IMR-90 (cell line): ENCODE measurements around the gene PSMD14. TPM values are rescaled to one million over a fixed set of nuclear protein-coding genes. Genes with fewer than 3 reads are reported as not detected.

Source experiments
- ATAC-seq: fragments of 200-7000 bp; cut with Tn5 transposase; 2 replicates; pipeline ENCODE4 v1.9.1; 2020; ENCODE audit warnings: low read depth, mild to moderate bottlenecking, moderate library complexity
- BruUV-seq: library from RNA; stranded (reverse); fragments of 400-500 nt; replicated peaks from 2 replicates; lab custom pipeline; 2021; lab: Mats Ljungman, UMichigan
- CTCF ChIA-PET: fragments of 300-600 bp; formaldehyde crosslinking; extraction: SDS; loops from one replicate; lab custom pipeline; 2021; ENCODE audit warnings: antibody characterized with exemption; lab: Yijun Ruan, JAX
- POLR2A ChIA-PET: fragments of 300-600 bp; sonication (Branson Sonifier 250); formaldehyde crosslinking; loops from one replicate; lab custom pipeline; 2022; ENCODE audit warnings: antibody characterized with exemption; ENCODE audit not compliant: unreplicated experiment; lab: Charles Lee
- DNase-seq: peaks from one replicate; pipeline ENCODE4 v3.0.0; 2013
- H2AFZ ChIP-seq: replicated peaks from 2 replicates; pipeline ENCODE3; 2013; ENCODE audit warnings: low read length, mild to moderate bottlenecking; ENCODE audit not compliant: poor library complexity
- H2AK5ac ChIP-seq: 2 replicates; pipeline ENCODE4 v1.6.1; 2013; ENCODE audit warnings: low read depth, low read length, inconsistent platforms
- H2AK9ac ChIP-seq: replicated peaks from 2 replicates; pipeline ENCODE3; 2013; ENCODE audit warnings: mild to moderate bottlenecking, low read depth, low read length, moderate library complexity; ENCODE audit not compliant: poor library complexity
- H2BK120ac ChIP-seq: 2 replicates; pipeline ENCODE4 v1.6.1; 2013; ENCODE audit warnings: low read depth, low read length, inconsistent platforms
- H2BK15ac ChIP-seq: 3 replicates; pipeline ENCODE4 v1.6.1; 2013; ENCODE audit warnings: low read depth, low read length, inconsistent platforms
- H2BK20ac ChIP-seq: 2 replicates; pipeline ENCODE4 v1.6.1; 2013; ENCODE audit warnings: low read depth, mild to moderate bottlenecking, inconsistent platforms, low read length, moderate library complexity
- H2BK5ac ChIP-seq: 2 replicates; pipeline ENCODE4 v1.6.1; 2013; ENCODE audit warnings: mild to moderate bottlenecking, low read depth, low read length, inconsistent platforms; ENCODE audit not compliant: poor library complexity, severe bottlenecking
- H3K14ac ChIP-seq: replicated peaks from 2 replicates; pipeline ENCODE4 v1.6.1; 2013; ENCODE audit warnings: low read depth, low read length, inconsistent platforms
- H3K18ac ChIP-seq: 2 replicates; pipeline ENCODE4 v1.6.1; 2013; ENCODE audit warnings: low read depth, low read length, control low read depth
- H3K23ac ChIP-seq: 2 replicates; pipeline ENCODE4 v1.6.1; 2013; ENCODE audit warnings: low read depth, low read length, inconsistent platforms
- H3K27ac ChIP-seq: 2 replicates; pipeline ENCODE4 v1.5.1; 2013; ENCODE audit warnings: mild to moderate bottlenecking, control low read depth, low read length; ENCODE audit not compliant: insufficient read depth
- H3K27me3 ChIP-seq: 2 replicates; pipeline ENCODE4 v1.6.1; 2013; ENCODE audit warnings: low read length; ENCODE audit not compliant: control insufficient read depth, insufficient read depth
- H3K36me3 ChIP-seq: 2 replicates; pipeline ENCODE4 v1.6.1; 2013; ENCODE audit warnings: low read length, mixed read lengths; ENCODE audit not compliant: control insufficient read depth, insufficient read depth
- H3K4ac ChIP-seq: 2 replicates; pipeline ENCODE4 v1.6.1; 2013; ENCODE audit warnings: low read depth, low read length, inconsistent platforms
- H3K4me1 ChIP-seq: 2 replicates; pipeline ENCODE4 v1.6.1; 2013; ENCODE audit warnings: low read length, mixed read lengths; ENCODE audit not compliant: control insufficient read depth, insufficient read depth
- H3K4me2 ChIP-seq: 2 replicates; pipeline ENCODE4 v1.6.1; 2013; ENCODE audit warnings: low read depth, mild to moderate bottlenecking, control low read depth, low read length, moderate library complexity
- H3K4me3 ChIP-seq: 2 replicates; pipeline ENCODE4 v1.5.1; 2013; ENCODE audit warnings: low read depth, mild to moderate bottlenecking, control low read depth, low read length, moderate library complexity; ENCODE audit not compliant: insufficient read depth
- H3K56ac ChIP-seq: 2 replicates; pipeline ENCODE4 v1.6.1; 2013; ENCODE audit warnings: low read length, inconsistent platforms; ENCODE audit not compliant: insufficient read depth; ENCODE audit errors: extremely low read depth
- H3K79me1 ChIP-seq, 2 experiments: 2 replicates each; pipeline ENCODE4 v1.6.1; 2013; ENCODE audit warnings: low read length in 2 of 2, inconsistent platforms in 1 of 2, low read depth in 1 of 2
- H3K9ac ChIP-seq: 2 replicates; pipeline ENCODE4 v1.6.1; 2013; ENCODE audit warnings: low read depth, low read length, control low read depth
- H3K9me1 ChIP-seq: 2 replicates; pipeline ENCODE4 v1.6.1; 2013; ENCODE audit warnings: low read length, inconsistent platforms; ENCODE audit not compliant: insufficient read depth
- H3K9me3 ChIP-seq: 2 replicates; pipeline ENCODE4 v1.6.1; 2013; ENCODE audit warnings: low read length; ENCODE audit not compliant: control insufficient read depth, insufficient read depth
- H4K20me1 ChIP-seq: 2 replicates; pipeline ENCODE4 v1.6.1; 2013; ENCODE audit warnings: low read length, inconsistent platforms; ENCODE audit not compliant: insufficient read depth
- H4K5ac ChIP-seq: 2 replicates; pipeline ENCODE4 v1.6.1; 2013; ENCODE audit warnings: mild to moderate bottlenecking, low read depth, low read length, control low read depth
- H4K8ac ChIP-seq, 2 experiments: 2 replicates each; pipeline ENCODE4 v1.6.1; 2013; ENCODE audit warnings: low read depth in 2 of 2, low read length in 2 of 2, control low read depth in 1 of 2, inconsistent platforms in 1 of 2
- H4K91ac ChIP-seq: 2 replicates; pipeline ENCODE4 v1.6.1; 2013; ENCODE audit warnings: low read depth, low read length, inconsistent platforms; ENCODE audit not compliant: insufficient read depth
- BHLHE40 ChIP-seq: fragments of 150-350 bp; IDR thresholded peaks from 2 replicates; pipeline ENCODE4 v1.6.1; 2016; ENCODE audit warnings: mild to moderate bottlenecking, low read depth, low read length
- CEBPB ChIP-seq: IDR thresholded peaks from 2 replicates; pipeline ENCODE4 v1.6.1; 2012; ENCODE audit warnings: low read depth, low read length, improper control_type of control experiment
- CHD1 ChIP-seq: IDR thresholded peaks from 2 replicates; pipeline ENCODE4 v1.6.1; 2012; ENCODE audit warnings: low read depth, low read length, improper control_type of control experiment
- FOS ChIP-seq: fragments of 150-350 bp; IDR thresholded peaks from 2 replicates; pipeline ENCODE4 v1.6.1; 2016; ENCODE audit warnings: low read depth, low read length
- MAFK ChIP-seq: IDR thresholded peaks from 2 replicates; pipeline ENCODE4 v1.6.1; 2012; ENCODE audit warnings: low read depth, low read length, improper control_type of control experiment
- MAZ ChIP-seq: IDR thresholded peaks from 2 replicates; pipeline ENCODE4 v1.6.1; 2012; ENCODE audit warnings: low read depth, mild to moderate bottlenecking, low read length, improper control_type of control experiment, moderate library complexity, borderline replicate concordance
- MXI1 ChIP-seq: IDR thresholded peaks from 2 replicates; pipeline ENCODE4 v1.6.1; 2012; ENCODE audit warnings: low read depth, mild to moderate bottlenecking, low read length, moderate library complexity, borderline replicate concordance
- NFE2L2 ChIP-seq: fragments of 150-350 bp; IDR thresholded peaks from 2 replicates; pipeline ENCODE4 v1.6.1; 2016; ENCODE audit warnings: low read depth, mild to moderate bottlenecking, low read length
- POLR2A ChIP-seq: IDR thresholded peaks from 2 replicates; pipeline ENCODE4 v1.6.1; 2012; ENCODE audit warnings: mild to moderate bottlenecking, low read depth, low read length
- RAD21 ChIP-seq: IDR thresholded peaks from 2 replicates; pipeline ENCODE4 v1.6.1; 2012; ENCODE audit warnings: low read length, improper control_type of control experiment
- RCOR1 ChIP-seq: IDR thresholded peaks from 2 replicates; pipeline ENCODE4 v1.6.1; 2012; ENCODE audit warnings: mild to moderate bottlenecking, low read length, improper control_type of control experiment; ENCODE audit not compliant: insufficient replicate concordance
- RFX5 ChIP-seq: IDR thresholded peaks from 2 replicates; pipeline ENCODE4 v1.8.0; 2012; ENCODE audit warnings: low read depth, mild to moderate bottlenecking, low read length, moderate library complexity
- SMC3 ChIP-seq: fragments of 150-350 bp; IDR thresholded peaks from 2 replicates; pipeline ENCODE4 v1.6.1; 2016; ENCODE audit warnings: low read depth, mild to moderate bottlenecking, antibody characterized with exemption, low read length, moderate library complexity
- dilution Hi-C: fragments of 300-500 bp; cut with HindIII; formaldehyde crosslinking; loops from one replicate; pipeline ENCODE4 v1.14.3; 2018; ENCODE audit warnings: low sequenced_read_pairs; ENCODE audit not compliant: unreplicated experiment
- in situ Hi-C: fragments of 300-500 bp; cut with MboI; formaldehyde crosslinking; loops from 3 replicates; pipeline ENCODE4 v1.14.3; 2019; ENCODE audit warnings: low sequenced_read_pairs, inconsistent platforms, mixed read lengths
- intact Hi-C: fragments of 100-400 bp; cut with micrococcal nuclease; formaldehyde crosslinking; loops from 2 replicates; pipeline ENCODE4 v1.10.0; 2022
- polyA plus RNA-seq, 3 experiments: library from polyadenylated mRNA; depleted of rRNA; stranded (reverse); fragments of >200 nt; gene quantifications; 2 replicates each; pipeline ENCODE4 v1.2.3, GENCODE V29; 2012; ENCODE audit warnings: low replicate concordance in 1 of 3
- total RNA-seq: library from RNA; depleted of rRNA; stranded (reverse); fragments of >200 nt; gene quantifications from 2 replicates; pipeline ENCODE4 v1.2.3, GENCODE V29; 2012
- TF ChIP-seq, protein P1 (sequence below): fragments of 150-350 bp; IDR thresholded peaks from 2 replicates; pipeline ENCODE4 v1.6.1; 2017; ENCODE audit warnings: mild to moderate bottlenecking, antibody characterized with exemption, low read length, low read depth
- TF ChIP-seq, protein P2 (sequence below): fragments of 150-350 bp; IDR thresholded peaks from 2 replicates; pipeline ENCODE4 v1.6.1; 2016; ENCODE audit warnings: low read depth, mild to moderate bottlenecking, low read length, moderate library complexity, borderline replicate concordance
- TF ChIP-seq, protein P3 (sequence below): conservative IDR thresholded peaks from 2 replicates; pipeline ENCODE4 v1.5.1; 2012; ENCODE audit warnings: mild to moderate bottlenecking, low read depth, low read length, improper control_type of control experiment

Gene PSMD14
- total and polyA plus RNA-seq, 2 of the 4 experiments (the other 2 are of a cell fraction), result 59.3 to 110 TPM

DNA sequence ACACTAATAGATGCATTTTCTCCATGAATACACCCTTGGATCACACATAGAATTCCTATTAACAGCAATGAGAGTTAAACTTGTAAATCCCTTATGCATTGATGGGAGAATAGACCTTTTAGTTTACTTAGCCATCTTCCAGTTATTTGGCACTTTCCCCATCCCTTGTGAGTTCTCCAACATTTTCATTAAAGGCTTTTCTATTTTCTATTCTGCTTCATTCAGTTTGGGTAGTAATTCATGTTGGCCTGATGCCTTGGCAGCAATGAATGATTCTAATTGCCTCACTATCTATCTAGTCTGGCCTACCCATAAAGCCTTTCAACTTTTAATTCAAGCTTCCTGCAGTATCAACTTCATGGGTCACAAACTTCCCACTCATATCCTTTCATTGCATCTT, 140.2 kb downstream of the PSMD14 start:
- Histone ChIP-seq H3K4me1 (no peaks in the 10 kb centered on the region), H3K18ac (no peak overlapping the region), H2BK120ac (no peak overlapping the region), H3K9me1 (no peaks in the 10 kb centered on the region), H2AK5ac (no peak overlapping the region), H2AK9ac (no peak overlapping the region), H2BK15ac (no peak overlapping the region), H3K79me1 (no peaks in the 10 kb centered on the region), H2BK5ac (no peak overlapping the region), H3K4me2 (no peak overlapping the region), H3K23ac (no peak overlapping the region), H3K56ac (no peak overlapping the region), H2BK20ac (no peak overlapping the region), H4K91ac (no peak overlapping the region), H3K27ac (no peak overlapping the region), H3K4me3 (no peak overlapping the region), H4K5ac (no peak overlapping the region), H3K36me3 (no peaks in the 10 kb centered on the region), H3K9me3 (no peaks in the 10 kb centered on the region), H4K8ac (no peak overlapping the region), H3K4ac (no peak overlapping the region), H3K27me3 (no peaks in the 10 kb centered on the region), H3K14ac (no peak overlapping the region), H4K20me1 (no peaks in the 10 kb centered on the region), H2AFZ (no peak overlapping the region), H3K9ac (no peak overlapping the region)
- TF ChIP-seq CHD1 (no peak), CEBPB (no peak), RAD21 (no peak), MAZ (no peak), MAFK (no peak), BHLHE40 (no peak), POLR2A (no peak), RFX5 (no peak), FOS (no peak), RCOR1 (no peak), SMC3 (no peak), NFE2L2 (no peak), MXI1 (no peak)
- TF ChIP-seq, protein P1, sequence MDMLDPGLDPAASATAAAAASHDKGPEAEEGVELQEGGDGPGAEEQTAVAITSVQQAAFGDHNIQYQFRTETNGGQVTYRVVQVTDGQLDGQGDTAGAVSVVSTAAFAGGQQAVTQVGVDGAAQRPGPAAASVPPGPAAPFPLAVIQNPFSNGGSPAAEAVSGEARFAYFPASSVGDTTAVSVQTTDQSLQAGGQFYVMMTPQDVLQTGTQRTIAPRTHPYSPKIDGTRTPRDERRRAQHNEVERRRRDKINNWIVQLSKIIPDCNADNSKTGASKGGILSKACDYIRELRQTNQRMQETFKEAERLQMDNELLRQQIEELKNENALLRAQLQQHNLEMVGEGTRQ, result no peak
- TF ChIP-seq, protein P2, sequence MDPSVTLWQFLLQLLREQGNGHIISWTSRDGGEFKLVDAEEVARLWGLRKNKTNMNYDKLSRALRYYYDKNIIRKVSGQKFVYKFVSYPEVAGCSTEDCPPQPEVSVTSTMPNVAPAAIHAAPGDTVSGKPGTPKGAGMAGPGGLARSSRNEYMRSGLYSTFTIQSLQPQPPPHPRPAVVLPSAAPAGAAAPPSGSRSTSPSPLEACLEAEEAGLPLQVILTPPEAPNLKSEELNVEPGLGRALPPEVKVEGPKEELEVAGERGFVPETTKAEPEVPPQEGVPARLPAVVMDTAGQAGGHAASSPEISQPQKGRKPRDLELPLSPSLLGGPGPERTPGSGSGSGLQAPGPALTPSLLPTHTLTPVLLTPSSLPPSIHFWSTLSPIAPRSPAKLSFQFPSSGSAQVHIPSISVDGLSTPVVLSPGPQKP, result no peak
- TF ChIP-seq, protein P3, sequence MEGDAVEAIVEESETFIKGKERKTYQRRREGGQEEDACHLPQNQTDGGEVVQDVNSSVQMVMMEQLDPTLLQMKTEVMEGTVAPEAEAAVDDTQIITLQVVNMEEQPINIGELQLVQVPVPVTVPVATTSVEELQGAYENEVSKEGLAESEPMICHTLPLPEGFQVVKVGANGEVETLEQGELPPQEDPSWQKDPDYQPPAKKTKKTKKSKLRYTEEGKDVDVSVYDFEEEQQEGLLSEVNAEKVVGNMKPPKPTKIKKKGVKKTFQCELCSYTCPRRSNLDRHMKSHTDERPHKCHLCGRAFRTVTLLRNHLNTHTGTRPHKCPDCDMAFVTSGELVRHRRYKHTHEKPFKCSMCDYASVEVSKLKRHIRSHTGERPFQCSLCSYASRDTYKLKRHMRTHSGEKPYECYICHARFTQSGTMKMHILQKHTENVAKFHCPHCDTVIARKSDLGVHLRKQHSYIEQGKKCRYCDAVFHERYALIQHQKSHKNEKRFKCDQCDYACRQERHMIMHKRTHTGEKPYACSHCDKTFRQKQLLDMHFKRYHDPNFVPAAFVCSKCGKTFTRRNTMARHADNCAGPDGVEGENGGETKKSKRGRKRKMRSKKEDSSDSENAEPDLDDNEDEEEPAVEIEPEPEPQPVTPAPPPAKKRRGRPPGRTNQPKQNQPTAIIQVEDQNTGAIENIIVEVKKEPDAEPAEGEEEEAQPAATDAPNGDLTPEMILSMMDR, result no peak
- intact Hi-C loops (no loop called here), dilution Hi-C loops (no loop called here), in situ Hi-C loops (no loop called here)
- ChIA-PET CTCF (no interaction called here), POLR2A (no interaction called here)
- no TSS peak for BruUV-seq
- DNase-seq, result no peak
- ATAC-seq, result no peak
